Glutamatergic neuron (in vitro differentiated cells): ENCODE results near the gene SSUH2. TPM values are rescaled to one million over a fixed set of nuclear protein-coding genes. Genes with fewer than 3 reads are reported as not detected.

Experiments
- DNase-seq: peaks from one replicate; pipeline ENCODE4 v3.0.0; 2022
- H3K27ac Mint-ChIP-seq: one replicate; pipeline ENCODE4 v1.8.0; 2020; ENCODE audit warnings: mild to moderate bottlenecking, mixed read lengths, inconsistent platforms; ENCODE audit not compliant: unreplicated experiment
- H3K27me3 Mint-ChIP-seq: one replicate; pipeline ENCODE4 v1.8.0; 2020; ENCODE audit warnings: mild to moderate bottlenecking, moderate library complexity, mixed read lengths, inconsistent platforms; ENCODE audit not compliant: unreplicated experiment
- H3K36me3 Mint-ChIP-seq: one replicate; pipeline ENCODE4 v1.8.0; 2020; ENCODE audit warnings: mild to moderate bottlenecking, mixed read lengths, inconsistent platforms; ENCODE audit not compliant: unreplicated experiment
- H3K4me1 Mint-ChIP-seq: one replicate; pipeline ENCODE4 v1.8.0; 2020; ENCODE audit warnings: mild to moderate bottlenecking, low read depth, mixed read lengths, inconsistent platforms; ENCODE audit not compliant: unreplicated experiment
- H3K4me3 Mint-ChIP-seq: one replicate; pipeline ENCODE4 v1.8.0; 2020; ENCODE audit warnings: mild to moderate bottlenecking, mixed read lengths, inconsistent platforms; ENCODE audit not compliant: unreplicated experiment
- H3K9me3 Mint-ChIP-seq: one replicate; pipeline ENCODE4 v1.8.0; 2020; ENCODE audit warnings: mild to moderate bottlenecking, moderate library complexity, mixed read lengths, inconsistent platforms; ENCODE audit not compliant: unreplicated experiment
- total RNA-seq: library from RNA; stranded (reverse); fragmentation: NEBNext Ultra II Directional; extraction: Animal tissue kit (Norgen Biotek cat#: 25700); gene quantifications from one replicate; pipeline ENCODE4 v1.2.1, GENCODE V29; 2021; ENCODE audit not compliant: unreplicated experiment
- TF ChIP-seq, protein P1 (sequence below): fragments of 200-600 bp; sonication (generic); IDR thresholded peaks from one replicate; pipeline ENCODE4 v1.5.0; 2021; ENCODE audit not compliant: partially characterized antibody, unreplicated experiment

Gene SSUH2
- total RNA-seq, 1 donor from 2014 or later, result 0.66 TPM

DNA sequence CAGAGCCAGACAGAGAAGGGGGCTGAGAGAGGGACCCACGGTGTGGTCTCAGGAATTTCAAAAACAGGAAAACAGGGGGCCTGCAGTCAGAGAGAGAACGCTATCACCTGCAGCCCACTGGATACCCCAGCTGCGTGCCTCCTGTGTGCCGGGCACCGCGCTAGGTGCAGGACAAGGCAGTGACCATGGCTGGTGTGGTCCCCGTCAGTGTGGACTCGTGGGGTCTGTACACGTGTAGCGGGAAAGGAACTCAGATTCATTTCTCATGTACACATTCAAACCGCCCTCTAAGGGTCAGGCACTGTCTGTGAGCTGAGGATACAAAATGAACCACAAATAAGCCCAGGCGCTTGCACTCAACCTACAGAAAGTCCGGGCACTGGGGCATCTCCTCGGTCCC lies 20.9 kb downstream of the SSUH2 start:
- H3K27ac Mint-ChIP-seq, result no peak overlapping the region
- no peaks in the 10 kb centered on the region for H3K9me3 Mint-ChIP-seq

DNA sequence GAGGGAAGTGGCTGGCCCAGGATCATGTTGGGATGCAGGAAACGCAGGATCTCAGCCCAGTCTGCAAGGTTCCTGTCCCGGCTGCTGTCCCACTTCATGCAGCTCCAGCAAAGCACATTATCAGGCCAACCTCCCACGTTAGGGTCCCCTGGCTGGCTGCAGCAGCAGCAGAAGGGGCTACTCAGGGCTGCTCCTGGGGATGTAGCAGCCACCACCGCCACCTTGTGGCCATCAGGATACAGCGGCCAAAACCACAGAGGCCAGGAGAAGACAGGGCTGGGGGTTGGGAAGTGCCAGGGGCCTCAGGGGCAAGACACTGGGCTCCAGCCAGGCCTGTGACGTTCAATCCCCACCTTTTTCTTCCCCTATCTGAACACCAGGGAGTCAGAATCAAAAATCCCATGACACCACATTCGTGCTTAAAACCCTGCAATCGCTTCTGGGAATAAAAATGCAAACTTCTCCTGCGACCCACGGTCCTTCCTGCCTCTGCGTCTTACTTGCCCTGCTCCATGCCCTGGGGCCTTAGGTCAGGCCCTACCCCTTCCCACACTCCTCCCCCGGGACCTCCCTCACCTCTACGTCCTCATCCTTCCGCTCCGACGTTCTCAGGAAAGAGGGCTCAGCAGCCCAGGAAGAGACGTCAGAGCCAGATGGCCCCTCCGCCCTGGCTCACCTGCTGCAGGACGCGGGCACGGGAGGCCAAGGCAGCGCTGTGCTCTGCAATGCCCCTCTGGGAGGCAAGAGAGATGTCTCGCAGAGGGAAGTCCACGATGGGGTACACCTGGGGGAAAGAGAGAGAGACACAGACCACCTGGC lies 21.5 kb downstream of the SSUH2 start:
- no peaks in the 10 kb centered on the region for H3K36me3 Mint-ChIP-seq
- H3K27ac Mint-ChIP-seq, result no peak overlapping the region
- peaks cover 6% of the 10 kb centered on the region for H3K4me1 Mint-ChIP-seq
- no peaks in the 10 kb centered on the region for H3K9me3 Mint-ChIP-seq
- H3K4me3 Mint-ChIP-seq, result no peak overlapping the region
- H3K27me3 Mint-ChIP-seq, result no peaks in the 10 kb centered on the region
- peak; percentile 85 for DNase-seq
- TF ChIP-seq, protein P1, sequence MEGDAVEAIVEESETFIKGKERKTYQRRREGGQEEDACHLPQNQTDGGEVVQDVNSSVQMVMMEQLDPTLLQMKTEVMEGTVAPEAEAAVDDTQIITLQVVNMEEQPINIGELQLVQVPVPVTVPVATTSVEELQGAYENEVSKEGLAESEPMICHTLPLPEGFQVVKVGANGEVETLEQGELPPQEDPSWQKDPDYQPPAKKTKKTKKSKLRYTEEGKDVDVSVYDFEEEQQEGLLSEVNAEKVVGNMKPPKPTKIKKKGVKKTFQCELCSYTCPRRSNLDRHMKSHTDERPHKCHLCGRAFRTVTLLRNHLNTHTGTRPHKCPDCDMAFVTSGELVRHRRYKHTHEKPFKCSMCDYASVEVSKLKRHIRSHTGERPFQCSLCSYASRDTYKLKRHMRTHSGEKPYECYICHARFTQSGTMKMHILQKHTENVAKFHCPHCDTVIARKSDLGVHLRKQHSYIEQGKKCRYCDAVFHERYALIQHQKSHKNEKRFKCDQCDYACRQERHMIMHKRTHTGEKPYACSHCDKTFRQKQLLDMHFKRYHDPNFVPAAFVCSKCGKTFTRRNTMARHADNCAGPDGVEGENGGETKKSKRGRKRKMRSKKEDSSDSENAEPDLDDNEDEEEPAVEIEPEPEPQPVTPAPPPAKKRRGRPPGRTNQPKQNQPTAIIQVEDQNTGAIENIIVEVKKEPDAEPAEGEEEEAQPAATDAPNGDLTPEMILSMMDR, result peak; percentile 92

More for the DNA sequence above, 20.9 kb downstream of the SSUH2 start:
- H3K27me3 Mint-ChIP-seq, result no peaks in the 10 kb centered on the region
- H3K4me1 Mint-ChIP-seq, result peaks cover 6% of the 10 kb centered on the region
- H3K4me3 Mint-ChIP-seq, result no peak overlapping the region
- DNase-seq, result no peak
- TF ChIP-seq, protein P1, result no peak
- no peaks in the 10 kb centered on the region for H3K36me3 Mint-ChIP-seq

DNA sequence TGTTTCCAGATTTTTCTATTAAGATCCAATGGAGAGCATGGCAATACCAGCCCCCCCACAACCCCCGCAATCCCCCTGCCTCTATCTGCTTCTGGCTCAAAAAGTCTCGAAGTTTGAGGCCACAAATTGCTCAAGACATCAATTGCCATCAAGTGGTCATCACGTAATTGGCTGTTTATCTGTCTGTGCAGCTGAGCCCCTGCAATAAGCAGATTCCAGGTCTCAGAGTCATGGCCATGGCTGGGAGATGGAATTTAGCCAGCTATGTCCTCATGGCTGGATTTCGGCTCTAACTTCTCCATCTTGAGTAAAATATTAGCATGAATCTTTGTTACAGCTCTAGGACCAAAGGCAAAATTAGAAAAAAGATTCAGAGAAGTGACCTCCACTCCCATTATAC lies 22.7 kb downstream of the SSUH2 start:
- TF ChIP-seq, protein P1, result no peak
- Mint-ChIP-seq H3K9me3 (peaks cover 2% of the 10 kb centered on the region), H3K27ac (no peak overlapping the region), H3K4me1 (peaks cover 6% of the 10 kb centered on the region), H3K4me3 (no peak overlapping the region), H3K27me3 (no peaks in the 10 kb centered on the region), H3K36me3 (no peaks in the 10 kb centered on the region)
- DNase-seq, result no peak

DNA sequence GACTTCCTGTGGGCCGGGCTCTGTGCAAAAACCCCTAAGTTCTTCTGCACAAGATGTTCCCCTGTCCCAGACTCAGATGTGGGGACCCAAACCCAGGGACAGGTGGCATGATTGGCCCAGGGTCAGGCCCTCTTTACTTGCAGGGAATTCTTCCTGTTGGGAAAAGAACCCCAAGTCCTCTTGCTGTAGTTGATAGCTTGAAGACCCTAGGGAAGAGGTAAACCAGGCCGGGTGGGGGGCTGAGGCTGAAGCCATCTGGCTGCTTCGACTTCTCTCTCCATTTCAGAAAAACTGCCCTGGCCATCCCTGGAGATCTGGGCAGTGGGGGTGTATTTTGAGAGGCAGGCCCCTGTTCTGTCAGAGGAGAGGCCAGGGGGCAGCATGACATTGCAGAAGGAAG lies 23.5 kb downstream of the SSUH2 start:
- Mint-ChIP-seq H3K9me3 (peaks cover 2% of the 10 kb centered on the region), H3K4me1 (peaks cover 6% of the 10 kb centered on the region), H3K27ac (no peak overlapping the region), H3K27me3 (no peaks in the 10 kb centered on the region), H3K4me3 (no peak overlapping the region), H3K36me3 (no peaks in the 10 kb centered on the region)
- no peak for DNase-seq
- TF ChIP-seq, protein P1, result no peak

DNA sequence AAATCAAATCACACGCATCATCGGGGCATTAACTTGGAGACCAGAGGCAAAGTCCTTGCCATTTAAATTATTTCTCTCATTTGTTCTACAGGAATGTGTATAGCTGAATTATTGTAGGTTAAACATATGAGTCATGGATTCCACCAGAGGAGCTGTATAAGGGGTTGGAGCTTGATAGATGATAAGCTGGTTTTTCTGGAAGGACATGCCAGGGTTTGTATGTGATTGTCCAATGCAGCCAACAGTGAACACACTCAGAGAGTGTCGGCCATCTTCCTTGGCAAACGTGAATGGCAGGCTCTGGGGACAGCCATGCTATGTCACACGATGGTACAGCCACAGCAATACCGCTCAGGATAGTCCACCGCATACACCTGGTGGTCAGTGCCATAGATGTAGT lies 25.1 kb downstream of the SSUH2 start:
- Mint-ChIP-seq H3K4me3 (no peak overlapping the region), H3K27me3 (no peaks in the 10 kb centered on the region), H3K9me3 (peaks cover 2% of the 10 kb centered on the region), H3K27ac (no peak overlapping the region), H3K36me3 (no peaks in the 10 kb centered on the region), H3K4me1 (peaks cover 6% of the 10 kb centered on the region)
- DNase-seq, result no peak
- TF ChIP-seq, protein P1, result no peak
